ENCODE results near the gene TNFSF9.

GRCh38 chr19:6514926-6515544 lies 15.8 kb upstream of the TNFSF9 start:
- TF ChIP-seq CTCF (IDR thresholded peaks at IDR 0.05): no peak
- TF ChIP-seq POLR2AphosphoS5 (IDR thresholded peaks at IDR 0.05): no peak
- TF ChIP-seq POLR2A (IDR thresholded peaks at IDR 0.05): no peak
